HG03064 (cell line): ENCODE data around the gene VAMP5.
"Not testable (repeated sequence)": the region's sequence is repeated elsewhere in the genome, so short reads cannot be mapped to it uniquely, and the experiment has no call there.

Source experiments
- ATAC-seq: cut with Tn5 transposase; IDR thresholded peaks from one replicate; pipeline ENCODE4 v1.9.1; 2021; ENCODE audit warnings: low read depth; ENCODE audit not compliant: unreplicated experiment

VAMP5 gene

DNA sequence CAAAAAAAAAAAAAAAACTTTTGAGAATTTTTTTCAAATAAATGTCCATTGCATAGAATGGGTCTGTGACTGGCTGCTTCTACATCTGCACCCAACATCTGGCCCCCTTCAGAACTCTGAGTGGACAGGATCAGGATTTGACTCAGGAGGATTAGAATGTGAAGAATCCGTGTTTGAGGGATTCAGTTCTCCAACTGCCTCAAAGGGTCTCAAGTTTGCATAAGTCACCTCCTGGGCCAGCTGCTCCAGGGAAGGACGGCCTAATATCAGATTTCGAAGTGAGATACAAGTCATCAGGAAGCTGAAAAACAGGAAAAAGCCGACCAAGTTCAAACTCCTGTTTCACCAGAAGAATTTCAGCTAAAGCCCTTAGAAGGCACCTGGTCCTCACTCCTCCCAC lies 34.4 kb upstream of the VAMP5 start:
- ATAC-seq: no peak

GRCh38 chr2:85550486-85550885 lies 33.7 kb upstream of the VAMP5 start:
- ATAC-seq: no peak

- no peak for ATAC-seq
These were observed 32.2 kb upstream of the VAMP5 start for GRCh38 chr2:85551698-85552678.

GRCh38 chr2:85553184-85553583 lies 31.0 kb upstream of the VAMP5 start:
- no peak for ATAC-seq

- no peak for ATAC-seq
These were observed 29.1 kb upstream of the VAMP5 start for GRCh38 chr2:85554980-85555612.

- no peak for ATAC-seq
These were observed 27.1 kb upstream of the VAMP5 start for GRCh38 chr2:85557130-85557529.

DNA sequence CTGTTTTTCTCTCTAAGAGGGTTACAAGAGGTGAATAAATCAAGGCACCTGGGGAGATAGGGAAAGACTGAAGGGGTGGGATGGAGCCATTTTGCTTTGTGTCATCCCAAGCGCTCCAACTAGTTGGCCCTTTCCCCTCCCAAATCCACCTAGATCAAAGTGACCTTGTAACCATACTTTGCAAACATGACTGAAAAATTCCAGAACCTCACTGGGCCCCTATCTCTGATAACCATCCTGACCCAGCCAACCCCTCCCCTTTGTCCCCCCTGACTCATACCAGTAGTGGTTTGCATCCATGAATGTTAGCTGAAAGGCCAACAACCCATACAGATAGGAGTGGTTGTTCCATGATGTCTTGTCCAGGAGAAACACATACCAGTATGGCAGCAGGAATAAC lies 26.1 kb upstream of the VAMP5 start:
- ATAC-seq: no peak

DNA sequence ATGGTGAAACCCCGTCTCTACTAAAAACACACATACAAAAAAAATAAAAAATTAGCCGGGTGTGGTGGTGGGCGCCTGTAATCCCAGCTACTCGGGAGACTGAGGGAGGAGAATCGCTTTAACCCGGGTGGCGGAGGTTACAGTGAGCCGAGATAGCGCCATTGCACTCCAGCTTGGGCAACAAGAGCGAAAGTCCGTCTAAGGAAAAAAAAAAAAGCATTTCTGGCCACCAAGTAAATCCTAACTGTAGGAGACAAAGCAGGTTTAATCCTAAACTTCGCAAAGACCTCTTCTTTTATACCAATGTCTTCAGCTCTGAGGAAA lies 23.9 kb upstream of the VAMP5 start:
- ATAC-seq: not testable (repeated sequence)

GRCh38 chr2:85560812-85561279 lies 23.4 kb upstream of the VAMP5 start:
- peak; percentile 11 for ATAC-seq

DNA sequence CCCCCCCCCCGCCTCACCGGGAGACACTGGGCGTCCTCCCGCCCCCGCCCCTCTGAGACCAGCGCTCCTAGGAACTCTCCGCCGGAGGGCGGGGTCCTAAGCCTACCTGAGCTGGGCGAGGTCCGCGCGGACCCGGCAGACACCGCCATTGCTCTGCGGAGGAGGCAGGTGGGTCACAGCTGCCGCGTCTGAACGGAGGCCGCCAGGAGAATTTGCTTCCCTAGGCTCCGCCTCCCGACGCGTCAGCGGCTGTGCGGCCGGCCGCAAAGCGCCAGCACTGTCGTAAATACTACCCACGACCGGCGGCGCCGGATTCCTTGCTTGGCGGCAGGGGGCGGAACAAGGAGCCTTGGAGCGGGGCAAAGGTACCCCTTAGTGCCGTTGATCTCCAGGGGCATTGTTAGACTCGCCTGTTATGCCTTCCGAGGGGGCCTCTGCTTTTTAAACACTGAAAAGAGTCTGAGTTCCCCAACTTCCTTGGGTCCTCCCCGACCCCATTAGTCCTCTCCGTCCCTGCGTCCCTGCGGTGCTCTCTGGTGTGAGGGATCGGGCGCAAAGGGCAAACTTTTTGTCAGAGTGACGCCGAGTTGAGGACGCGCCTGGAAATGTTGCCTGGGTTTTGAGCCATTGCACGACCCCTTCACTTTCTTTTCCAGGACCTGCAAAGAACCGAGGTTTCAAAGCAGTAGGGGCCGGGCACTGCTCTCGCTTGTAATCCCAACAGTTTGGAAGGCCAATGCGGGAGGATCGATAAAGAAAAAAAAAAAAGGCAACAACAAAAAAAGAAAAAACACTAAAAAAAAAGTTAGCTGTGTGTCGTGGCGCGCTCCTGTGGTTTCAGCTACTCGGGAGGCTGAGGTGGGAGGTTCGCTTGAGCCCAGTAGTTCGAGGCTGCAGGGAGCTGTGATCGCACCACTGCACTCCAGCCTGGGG lies 22.7 kb upstream of the VAMP5 start, which contains the start of gene GGCX:
GGCX (minus strand) TSS at position 214 of the 933 bp plus-strand sequence; CDS start at position 149, 65 bp downstream.
- peak; percentile 90 for ATAC-seq

DNA sequence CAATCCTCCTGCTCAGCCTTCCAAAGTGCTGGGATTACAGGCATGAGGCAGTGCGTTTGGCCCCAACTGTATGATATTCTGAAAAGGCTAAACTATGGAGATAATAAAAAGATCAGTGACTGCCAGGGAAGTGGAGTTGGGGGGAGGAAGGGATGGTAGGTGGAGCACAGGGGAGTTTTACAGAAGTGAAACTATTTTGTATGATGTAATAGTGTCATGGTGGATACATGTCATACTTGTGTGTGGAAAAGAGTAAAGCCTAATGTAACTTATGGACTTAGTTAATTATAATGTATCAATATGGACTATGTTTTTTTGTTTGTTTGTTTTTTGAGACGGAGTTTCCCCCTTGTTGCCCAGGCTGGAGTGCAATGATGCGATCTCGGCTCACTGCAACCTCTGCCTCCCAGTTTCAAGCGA lies 20.1 kb upstream of the VAMP5 start:
- no peak for ATAC-seq

GRCh38 chr2:85566265-85566664 lies 18.0 kb upstream of the VAMP5 start:
- ATAC-seq: no peak

GRCh38 chr2:85575739-85576138 lies 8.5 kb upstream of the VAMP5 start:
- no peak for ATAC-seq

DNA sequence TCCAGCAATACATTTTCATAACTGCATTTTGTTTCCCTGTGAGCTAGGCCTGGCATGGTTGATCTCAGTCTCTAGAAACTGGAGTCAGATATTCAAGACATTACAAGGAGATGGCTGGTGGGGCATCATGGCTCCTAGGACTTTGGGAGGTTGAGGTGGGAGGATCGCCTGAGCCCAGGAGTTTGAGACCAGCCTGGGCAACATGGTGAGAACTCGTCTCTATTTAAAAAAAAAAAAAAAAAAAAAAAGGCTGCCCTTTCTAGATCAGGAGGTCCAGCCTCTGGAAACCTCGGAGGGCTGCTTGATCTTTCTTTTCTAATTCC lies 7.2 kb upstream of the VAMP5 start:
- ATAC-seq: no peak

DNA sequence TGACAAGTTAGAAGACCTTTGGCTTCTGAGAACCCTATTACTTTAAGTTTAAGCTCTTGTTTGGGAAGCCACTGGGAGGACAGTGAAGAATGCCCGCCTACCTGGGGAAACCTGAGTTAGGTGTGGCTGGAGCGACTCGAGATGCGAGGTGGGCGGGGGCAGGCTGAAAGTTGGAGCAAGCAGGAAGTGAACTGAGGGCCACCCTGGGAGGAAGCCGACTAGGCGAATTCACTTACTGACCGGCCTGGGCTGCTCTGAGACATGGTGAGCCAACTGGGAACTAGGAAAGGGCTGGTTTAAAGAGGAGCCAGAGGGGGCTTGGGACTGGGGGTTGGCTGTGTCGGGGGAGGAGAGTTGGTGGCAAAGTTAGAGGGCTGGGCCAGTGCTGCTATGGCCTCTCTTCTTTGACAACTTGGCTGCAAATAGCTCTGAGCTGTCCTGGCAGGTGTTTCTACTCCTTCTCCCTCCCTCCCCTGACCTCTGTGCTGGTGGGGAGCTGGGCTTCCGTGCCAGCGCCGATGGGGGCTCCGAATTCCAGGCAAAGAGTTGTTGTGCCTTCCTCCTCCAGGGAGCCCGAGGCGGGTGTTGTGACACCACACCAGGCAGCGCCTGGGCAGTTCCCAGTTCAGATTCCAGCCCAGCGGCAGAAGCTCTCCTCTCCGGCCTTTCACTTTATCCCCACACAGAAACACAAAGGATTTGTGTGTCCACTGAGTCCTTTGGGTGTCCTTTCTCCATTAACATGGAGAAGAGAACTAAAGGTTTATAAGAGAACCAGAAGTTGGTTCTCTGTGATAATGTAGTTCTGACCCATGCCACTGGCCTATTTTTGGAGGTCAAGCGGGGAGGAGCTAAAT lies 6.6 kb upstream of the VAMP5 start, which contains the start of gene VAMP8:
VAMP8 (plus strand) TSS at position 201 of the 857 bp plus-strand sequence; CDS start at position 262, 61 bp downstream.
- ATAC-seq: peak; percentile 54

DNA sequence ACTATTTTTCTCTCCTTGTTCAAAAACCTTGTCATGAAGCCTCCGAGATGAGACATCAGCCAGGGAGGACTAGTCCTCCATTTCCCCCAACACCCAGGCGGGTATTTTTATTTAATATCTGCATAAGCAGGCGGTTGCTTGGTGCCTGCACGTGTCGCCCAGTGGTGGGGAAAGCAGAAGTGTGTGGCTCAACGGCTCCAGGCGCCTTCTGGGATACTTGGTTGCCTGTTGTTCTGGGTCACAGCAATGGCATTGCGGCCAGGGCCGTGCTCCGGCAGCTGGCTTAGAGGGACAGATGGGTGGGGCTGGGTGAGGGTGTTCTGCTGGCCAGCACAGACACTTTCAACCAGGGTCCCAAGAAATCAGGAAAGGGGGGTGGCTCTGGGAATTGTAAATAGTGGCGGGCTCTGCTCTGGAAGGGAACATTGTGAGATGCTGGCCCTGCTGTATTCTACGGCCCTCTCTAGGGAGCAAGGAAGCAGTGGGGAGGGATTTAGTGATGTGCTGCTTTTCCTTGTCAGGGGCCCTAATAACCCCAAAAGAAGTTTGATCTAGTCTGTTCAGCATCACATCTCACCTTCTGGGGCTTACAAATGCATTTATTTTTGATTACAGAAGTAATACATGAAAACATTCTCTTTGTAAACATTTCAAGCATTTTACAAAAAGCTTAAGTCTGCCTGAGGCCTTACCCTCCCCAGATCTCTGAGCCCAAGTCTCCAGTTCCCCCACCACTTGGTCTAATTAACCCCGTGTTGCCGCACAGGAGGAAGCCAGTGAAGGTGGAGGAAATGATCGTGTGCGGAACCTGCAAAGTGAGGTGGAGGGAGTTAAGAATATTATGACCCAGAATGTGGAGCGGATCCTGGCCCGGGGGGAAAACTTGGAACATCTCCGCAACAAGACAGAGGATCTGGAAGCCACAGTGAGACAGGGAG lies 5.7 kb upstream of the VAMP5 start:
- peak; percentile 23 for ATAC-seq

DNA sequence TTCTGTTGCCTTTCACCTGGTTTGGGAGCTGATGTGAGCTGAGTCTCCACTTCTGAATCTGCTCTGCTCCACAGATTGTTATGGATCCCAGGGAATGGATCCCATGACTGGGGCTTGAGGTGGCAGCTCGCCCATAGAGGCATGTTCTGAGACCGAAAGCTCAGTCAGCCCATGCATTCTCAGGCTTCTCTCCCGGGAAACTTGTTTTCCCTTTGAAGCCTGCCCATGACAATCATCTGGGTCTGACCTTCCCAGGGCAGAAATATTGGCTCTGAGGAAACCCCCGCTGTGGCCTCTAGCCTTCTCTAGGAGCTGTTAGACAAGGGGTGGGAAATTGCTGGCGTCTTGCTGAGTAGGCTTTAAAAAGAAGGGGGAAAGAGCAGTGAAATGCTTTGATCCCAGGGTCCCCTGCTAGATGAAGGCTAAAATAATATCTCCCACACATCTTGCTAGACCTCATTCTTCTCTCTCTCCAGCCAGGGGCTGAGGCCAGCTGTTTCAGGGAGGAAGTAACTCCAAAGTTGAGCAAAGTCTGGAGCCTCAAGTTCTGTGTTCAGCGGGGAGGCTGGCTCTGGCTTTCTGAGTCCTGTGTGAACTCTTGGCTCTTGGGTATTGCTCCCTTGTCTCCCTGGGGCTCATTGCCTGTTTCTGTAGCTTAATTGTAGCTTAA lies 4.8 kb upstream of the VAMP5 start:
- no peak for ATAC-seq

- no peak for ATAC-seq
These were observed 4.0 kb upstream of the VAMP5 start for GRCh38 chr2:85580206-85580605.
